NCI-H187 (cell line): ENCODE results near the gene RBBP8NL.

Experiments
- DNase-seq, 2 experiments: peaks; one replicate each; lab custom pipeline; 2025; lab: John Stamatoyannopoulos, UW

Gene RBBP8NL

DNA sequence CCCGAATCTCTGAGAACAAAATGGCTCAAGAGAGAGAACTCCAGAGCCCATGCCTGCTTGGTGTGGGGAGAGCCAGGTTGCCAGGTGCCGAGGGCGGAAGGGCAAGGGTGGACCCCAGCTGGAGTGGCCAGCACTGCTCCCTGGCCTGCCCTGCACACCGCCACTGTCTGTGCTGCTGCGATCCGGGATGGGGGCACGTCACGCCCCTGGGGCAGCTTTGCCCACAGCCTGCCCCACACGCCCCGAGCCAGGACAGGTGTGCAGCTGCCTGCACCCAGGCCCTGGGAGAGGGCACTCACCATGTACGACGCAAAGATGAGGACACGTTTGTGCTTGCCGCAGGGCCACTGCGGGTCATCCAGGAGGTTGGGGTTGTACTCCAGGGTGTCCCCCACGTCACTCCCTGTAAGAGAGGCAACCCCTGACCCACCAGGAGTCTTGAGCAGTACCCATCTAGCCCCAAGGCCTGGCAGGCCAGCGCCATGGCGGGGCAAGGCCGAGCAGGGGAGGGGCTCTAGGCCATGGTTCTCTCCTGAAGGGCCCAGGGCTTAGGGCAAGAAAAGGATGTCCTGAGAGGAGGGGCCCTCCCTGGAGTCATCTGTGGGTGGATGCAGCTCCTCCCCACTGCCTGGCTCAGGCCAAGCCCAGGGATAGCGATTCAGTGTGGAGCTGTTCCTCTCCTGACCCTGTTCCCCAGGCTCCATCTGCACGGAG lies 34.6 kb downstream of the RBBP8NL start:
- no peak for DNase-seq

DNA sequence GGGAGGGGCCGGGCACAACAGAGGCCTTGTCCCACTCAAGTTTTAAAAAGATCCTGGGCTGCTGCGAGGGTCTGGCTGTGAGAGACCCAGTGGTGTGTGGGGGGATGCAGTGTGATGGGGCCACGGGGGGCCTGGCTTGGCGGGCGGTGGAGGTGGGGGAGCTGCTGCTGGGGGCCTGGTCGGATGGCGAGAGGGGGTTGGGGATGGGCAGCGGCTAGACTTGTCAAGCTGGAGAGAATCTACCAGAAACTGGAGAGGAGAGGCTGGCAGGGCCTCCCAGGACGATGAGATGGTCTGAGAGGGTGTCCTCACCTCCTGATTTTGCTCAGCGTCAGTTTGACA lies 35.3 kb downstream of the RBBP8NL start:
- DNase-seq, result no peak

DNA sequence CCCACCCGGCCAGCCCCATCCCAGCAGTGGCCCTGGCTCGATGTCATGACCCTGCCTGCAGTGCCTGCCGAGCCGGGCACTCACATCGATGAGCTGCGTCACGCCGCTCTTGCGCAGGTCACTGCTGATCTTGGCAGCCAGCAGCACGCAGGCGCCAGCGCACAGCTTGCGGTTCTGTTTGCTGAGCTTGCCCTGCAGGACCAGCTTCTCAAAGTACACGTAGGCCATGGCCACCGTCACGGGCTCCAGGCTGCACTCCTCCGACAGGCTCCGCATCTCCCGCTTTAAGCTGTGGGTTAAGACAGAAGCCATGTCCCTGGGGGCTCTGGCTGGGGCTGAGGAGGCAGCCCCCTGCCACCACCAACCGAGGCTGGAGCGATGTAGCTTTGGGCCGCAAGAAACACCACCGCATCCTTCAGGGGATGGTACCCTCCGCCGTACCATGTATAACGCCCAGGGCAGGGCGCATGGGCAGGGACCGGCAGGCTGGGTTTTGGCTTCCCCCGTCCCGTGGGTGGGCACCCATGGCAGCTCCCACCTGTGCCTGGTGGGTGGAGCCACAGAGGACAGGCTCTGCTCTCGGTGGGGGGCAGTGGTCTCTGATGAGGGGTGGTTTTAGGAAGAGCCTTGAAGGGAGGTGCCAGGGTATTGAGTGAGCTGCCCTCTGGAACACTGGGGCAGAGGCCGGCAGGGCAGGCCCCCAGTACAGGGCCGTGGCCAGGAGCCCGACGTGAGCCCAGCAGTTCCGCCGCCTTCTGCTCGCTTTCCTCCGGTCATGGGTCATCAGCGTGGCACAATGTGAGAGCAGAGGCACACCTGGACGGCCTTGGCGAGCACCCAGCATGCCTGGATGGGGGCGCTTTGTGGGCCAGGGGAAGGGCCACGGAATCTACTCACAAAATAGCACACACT lies 35.9 kb downstream of the RBBP8NL start:
- no peak for DNase-seq

GRCh38 chr20:62390317-62391164 lies 36.8 kb downstream of the RBBP8NL start:
- DNase-seq, result no peak

GRCh38 chr20:62389601-62390087 lies 37.7 kb downstream of the RBBP8NL start:
- DNase-seq, result no peak

- no peak for DNase-seq
Measured at GRCh38 chr20:62388839-62389600, 38.3 kb downstream of the RBBP8NL start.

- DNase-seq, result no peak
Measured at GRCh38 chr20:62387933-62388635, 39.3 kb downstream of the RBBP8NL start.

GRCh38 chr20:62387219-62387913 lies 40.0 kb downstream of the RBBP8NL start:
- DNase-seq, result no peak

DNA sequence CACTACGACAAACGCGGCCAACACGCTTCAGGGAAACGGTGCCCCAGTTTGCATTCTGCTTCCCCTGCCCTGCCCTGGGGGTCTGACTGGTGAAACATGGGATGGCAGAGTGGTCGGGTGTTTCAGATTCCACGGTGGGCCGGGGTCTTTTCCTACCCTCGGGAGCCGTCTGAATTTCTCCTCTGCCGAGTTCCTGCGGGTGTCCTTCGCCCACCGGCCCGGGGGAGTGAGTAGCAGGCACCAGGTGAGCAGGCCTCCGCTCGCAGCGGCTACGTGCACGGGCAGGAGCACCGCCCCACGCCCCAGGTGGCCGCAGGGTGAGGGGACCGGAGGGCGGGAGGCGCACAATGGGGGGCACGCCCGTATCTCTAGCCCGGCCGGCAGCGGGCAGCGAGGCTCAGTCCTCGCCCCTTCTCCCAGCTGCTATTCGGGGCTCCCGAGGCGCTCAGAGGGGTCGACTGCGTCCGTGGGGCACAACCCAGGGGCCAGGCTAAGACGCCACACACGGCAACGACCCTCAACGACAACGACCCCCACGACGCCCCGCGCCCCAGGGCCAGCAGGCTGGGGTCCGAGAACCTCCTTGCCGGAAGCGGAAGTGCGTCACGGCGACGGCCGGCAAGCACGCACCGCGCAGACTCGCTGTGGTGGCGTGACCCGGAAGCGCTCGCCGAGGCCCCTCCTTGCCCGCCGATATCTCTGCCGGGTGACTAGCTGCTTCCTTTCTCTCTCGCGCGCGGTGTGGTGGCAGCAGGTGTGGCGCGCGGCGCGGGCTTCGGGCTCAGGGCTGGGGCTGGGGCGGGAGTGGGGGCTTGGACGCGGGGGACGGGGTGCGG lies 40.7 kb downstream of the RBBP8NL start, which contains the start of gene RPS21:
TSS of gene RPS21 (plus strand) at position 721 of the 836 bp plus-strand sequence. CDS start 236 bp downstream, outside the sequence.
- DNase-seq, result peak; percentile 48 to 87

GRCh38 chr20:62382306-62383198 lies 44.8 kb downstream of the RBBP8NL start:
- peak; percentile 76 to 84 for DNase-seq

DNA sequence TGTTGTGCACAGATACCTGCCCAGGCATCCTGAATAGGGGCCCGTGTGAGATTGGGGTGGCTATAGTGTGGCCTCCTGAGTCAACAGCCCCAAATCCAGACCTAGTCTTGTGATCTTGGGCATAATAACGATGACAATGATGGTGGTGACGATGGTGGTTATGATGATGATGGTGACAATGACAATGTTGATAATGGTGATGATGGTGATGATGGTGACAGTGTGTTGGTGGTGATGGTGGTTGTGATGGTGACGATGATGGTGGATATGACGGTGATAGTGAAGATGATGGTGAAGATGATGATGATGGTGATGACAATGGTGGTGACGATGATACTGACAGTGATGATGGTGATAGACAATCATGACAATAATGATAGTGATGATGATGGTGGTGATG lies 45.5 kb downstream of the RBBP8NL start:
- no peak for DNase-seq

DNA sequence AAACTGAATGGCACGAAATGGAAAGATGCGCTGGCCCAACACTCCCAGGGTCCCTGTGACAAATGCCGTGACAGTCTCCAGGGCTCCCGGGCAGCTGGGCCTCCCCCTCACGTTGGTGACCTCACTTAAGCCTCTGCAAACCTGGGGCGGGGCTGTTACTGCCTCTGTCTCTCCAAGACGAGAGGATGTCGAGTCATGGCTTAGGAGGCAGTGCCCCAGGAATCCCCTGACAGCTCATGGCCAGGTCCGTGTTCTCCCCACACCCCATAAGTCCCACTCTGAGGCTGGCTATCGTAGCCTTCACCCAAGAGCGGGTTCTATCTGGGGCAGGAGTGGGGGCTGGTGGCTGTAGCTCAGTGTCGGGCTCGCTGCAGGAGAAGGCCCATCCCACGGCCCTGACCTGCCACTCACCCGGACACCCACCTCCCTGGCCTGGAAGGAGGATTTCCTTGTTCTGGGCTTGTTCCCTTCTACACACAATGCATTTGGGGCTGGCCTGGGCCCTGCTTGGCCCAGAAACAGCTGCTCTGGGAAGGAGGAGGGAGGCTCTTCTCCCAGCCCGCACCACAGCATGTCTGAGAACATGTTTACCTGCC lies 46.0 kb downstream of the RBBP8NL start:
- no peak for DNase-seq

DNA sequence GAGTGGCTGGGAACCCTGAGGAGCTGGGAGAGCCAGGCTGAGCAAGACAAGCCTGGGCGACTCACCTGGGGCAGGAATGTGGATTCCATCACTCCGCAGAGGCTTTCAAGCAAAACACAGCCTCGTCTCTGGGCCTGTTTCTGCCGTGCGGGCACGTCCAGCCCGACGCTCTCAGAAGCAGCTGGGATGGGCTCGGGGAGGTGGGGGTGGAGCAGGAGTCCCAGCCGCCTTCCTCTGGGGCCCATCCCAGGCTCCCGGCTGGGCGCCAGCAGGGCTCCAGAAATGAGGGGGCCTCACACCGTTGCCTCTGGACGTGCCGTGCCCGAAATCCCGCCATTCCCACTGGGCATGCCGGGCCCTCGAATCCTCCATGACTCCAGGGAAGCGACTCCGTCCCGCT lies 49.1 kb downstream of the RBBP8NL start:
- DNase-seq, result no peak

GRCh38 chr20:62377615-62378178 lies 49.6 kb downstream of the RBBP8NL start:
- DNase-seq, result no peak

DNA sequence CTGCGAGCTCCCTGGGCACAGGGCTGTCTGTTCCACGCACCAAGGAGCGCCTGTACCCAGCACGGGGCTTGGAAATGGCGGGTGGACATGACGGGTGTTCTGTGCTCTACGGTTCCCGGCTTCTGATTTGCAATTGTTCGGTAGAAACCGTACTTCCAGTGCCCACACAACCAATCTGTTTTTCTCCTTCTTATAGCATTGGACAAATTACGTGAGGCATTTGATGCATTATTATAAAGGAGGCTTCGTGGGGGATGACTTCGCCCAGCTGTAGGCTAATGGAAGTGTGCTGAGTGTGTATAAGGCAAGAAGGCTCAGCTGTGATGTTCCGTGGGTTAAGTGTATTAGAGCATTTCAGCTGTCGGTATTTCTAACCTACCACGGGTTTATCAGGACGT lies 50.3 kb downstream of the RBBP8NL start:
- no peak for DNase-seq

DNA sequence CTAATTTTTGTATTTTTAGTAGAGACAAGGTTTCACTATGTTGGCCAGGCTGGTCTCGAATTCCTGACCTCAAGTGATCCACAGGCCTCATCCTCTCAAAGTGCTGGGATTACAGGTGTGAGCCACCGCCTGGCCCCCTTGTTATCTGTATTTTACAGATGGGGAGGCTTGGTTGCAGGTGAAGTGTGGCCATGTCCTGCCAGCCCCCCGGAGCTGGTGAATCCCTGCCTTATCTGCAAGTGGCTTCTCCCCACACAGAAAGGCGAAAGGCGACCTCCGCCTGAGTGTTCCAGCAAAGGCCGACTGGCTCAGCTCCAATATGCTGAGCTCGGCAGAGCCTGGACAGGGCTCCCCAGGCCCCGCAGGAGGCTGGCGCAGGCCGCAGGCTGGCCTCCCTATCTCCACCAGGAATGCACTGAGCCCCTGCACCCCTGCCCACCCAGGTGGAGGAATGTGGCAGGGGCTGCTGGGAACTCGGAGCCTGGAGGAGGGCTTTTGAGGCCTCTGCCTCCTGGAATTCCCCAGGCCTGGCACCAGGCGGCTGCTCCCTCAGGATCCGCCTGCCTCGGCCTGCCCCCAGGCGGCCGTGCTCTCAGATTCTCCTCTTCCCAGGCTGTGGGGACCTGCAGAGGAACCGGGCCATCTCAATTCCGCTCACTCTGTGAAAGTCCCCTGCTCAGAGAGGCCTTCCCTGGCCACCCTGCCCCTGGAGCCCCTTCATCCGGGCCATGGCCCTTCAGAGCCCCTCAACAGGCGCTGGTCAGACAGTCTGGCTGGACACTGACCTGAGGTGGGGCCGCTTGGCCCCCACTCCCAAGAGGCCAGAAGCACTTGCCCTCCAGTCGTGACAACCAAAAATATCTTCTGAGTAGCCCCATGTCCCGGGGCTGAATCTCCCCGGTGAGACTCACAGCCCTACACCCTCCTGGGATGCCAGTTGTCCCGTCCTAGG lies 51.0 kb downstream of the RBBP8NL start:
- no peak for DNase-seq
